Chondrocyte (in vitro differentiated cells): Measurements from ENCODE around the gene KRT86. TPM values are rescaled to one million over a fixed set of nuclear protein-coding genes. Genes with fewer than 3 reads are reported as not detected.

Source experiments
- DNase-seq: peaks from one replicate; pipeline ENCODE4 v3.0.0; 2021; ENCODE audit warnings: mixed read lengths, low spot score
- H3K27ac Mint-ChIP-seq: one replicate; pipeline ENCODE4 v1.8.0; 2021; ENCODE audit warnings: mild to moderate bottlenecking, moderate library complexity, mixed read lengths; ENCODE audit not compliant: unreplicated experiment
- H3K27me3 Mint-ChIP-seq: 2 replicates; pipeline ENCODE4 v1.8.0; 2021; ENCODE audit warnings: low read depth, mixed read lengths
- H3K36me3 Mint-ChIP-seq: 2 replicates; pipeline ENCODE4 v1.8.0; 2021; ENCODE audit warnings: low read depth, mixed read lengths
- H3K4me1 Mint-ChIP-seq: 2 replicates; pipeline ENCODE4 v1.8.0; 2021; ENCODE audit warnings: low read depth, mild to moderate bottlenecking, mixed read lengths
- H3K4me3 Mint-ChIP-seq: one replicate; pipeline ENCODE4 v1.8.0; 2021; ENCODE audit warnings: mild to moderate bottlenecking, moderate library complexity, mixed read lengths; ENCODE audit not compliant: unreplicated experiment
- H3K9me3 Mint-ChIP-seq: 2 replicates; pipeline ENCODE4 v1.8.0; 2021; ENCODE audit warnings: low read depth, mixed read lengths
- CTCF ChIP-seq: fragments of 200-600 bp; sonication (generic); IDR thresholded peaks from 2 replicates; pipeline ENCODE4 v1.5.0; 2021; ENCODE audit warnings: antibody characterized with exemption, mild to moderate bottlenecking, moderate library complexity
- total RNA-seq: library from RNA; stranded (reverse); gene quantifications from 3 replicates; pipeline ENCODE4 v1.2.1, GENCODE V29; 2021

The KRT86 gene
- total RNA-seq, 1 donor from 2014 or later: 0.67 TPM

GRCh38 chr12:52268212-52268611 lies 6.2 kb upstream of the KRT86 start:
- H3K4me3 Mint-ChIP-seq: no peak overlapping the region
- H3K27me3 Mint-ChIP-seq: peaks cover 8% of the 10 kb centered on the region
- no peaks in the 10 kb centered on the region for H3K9me3 Mint-ChIP-seq
- H3K4me1 Mint-ChIP-seq: peaks cover 9% of the 10 kb centered on the region
- no peak overlapping the region for H3K27ac Mint-ChIP-seq
- H3K36me3 Mint-ChIP-seq: peaks cover 2% of the 10 kb centered on the region
- no peak for TF ChIP-seq CTCF
- no peak for DNase-seq

DNA sequence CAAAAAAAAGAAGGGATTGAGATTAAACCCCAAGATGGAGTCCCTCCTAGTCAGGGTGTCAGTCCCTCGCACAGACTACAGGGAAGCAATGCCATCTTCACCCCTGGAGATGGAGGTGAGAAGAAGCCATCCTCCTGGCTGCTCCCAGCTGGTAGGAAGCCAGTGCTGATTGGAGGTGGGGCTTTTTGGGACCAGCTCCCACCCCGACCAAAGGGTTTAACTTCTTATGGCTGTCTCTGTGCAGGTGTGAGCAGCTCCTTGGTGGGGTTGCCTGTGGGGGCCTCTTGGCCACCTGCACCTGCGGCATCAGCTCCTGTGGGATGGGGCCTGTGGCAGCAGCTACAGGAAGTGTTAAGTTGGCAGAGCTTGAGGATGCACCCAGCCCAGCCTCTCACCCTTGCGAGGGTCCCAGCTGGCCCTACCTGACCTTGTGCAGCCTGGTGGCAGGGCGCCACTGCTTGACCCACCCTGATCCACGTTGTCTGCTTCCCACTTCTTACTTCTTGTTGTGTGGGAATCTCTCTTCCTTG lies 3.8 kb upstream of the KRT86 start:
- Mint-ChIP-seq H3K4me1 (peaks cover 9% of the 10 kb centered on the region), H3K36me3 (peaks cover 2% of the 10 kb centered on the region), H3K27me3 (peaks cover 15% of the 10 kb centered on the region), H3K4me3 (no peak overlapping the region), H3K27ac (no peak overlapping the region), H3K9me3 (no peaks in the 10 kb centered on the region)
- DNase-seq: no peak
- TF ChIP-seq CTCF: no peak

- peaks cover 13% of the 10 kb centered on the region for H3K27me3 Mint-ChIP-seq
- no peaks in the 10 kb centered on the region for H3K36me3 Mint-ChIP-seq
- H3K9me3 Mint-ChIP-seq: no peaks in the 10 kb centered on the region
- H3K4me3 Mint-ChIP-seq: no peak overlapping the region
- peaks cover 9% of the 10 kb centered on the region for H3K4me1 Mint-ChIP-seq
- H3K27ac Mint-ChIP-seq: no peak overlapping the region
- TF ChIP-seq CTCF: no peak
- DNase-seq: no peak
These were observed 3.3 kb upstream of the KRT86 start for GRCh38 chr12:52271158-52271557.

GRCh38 chr12:52275686-52276085 lies 1.2 kb downstream of the KRT86 start:
- Mint-ChIP-seq H3K27me3 (peaks cover 15% of the 10 kb centered on the region), H3K36me3 (no peaks in the 10 kb centered on the region), H3K27ac (no peak overlapping the region), H3K4me1 (peaks cover 26% of the 10 kb centered on the region), H3K4me3 (no peak overlapping the region), H3K9me3 (no peaks in the 10 kb centered on the region)
- DNase-seq: no peak
- no peak for TF ChIP-seq CTCF

DNA sequence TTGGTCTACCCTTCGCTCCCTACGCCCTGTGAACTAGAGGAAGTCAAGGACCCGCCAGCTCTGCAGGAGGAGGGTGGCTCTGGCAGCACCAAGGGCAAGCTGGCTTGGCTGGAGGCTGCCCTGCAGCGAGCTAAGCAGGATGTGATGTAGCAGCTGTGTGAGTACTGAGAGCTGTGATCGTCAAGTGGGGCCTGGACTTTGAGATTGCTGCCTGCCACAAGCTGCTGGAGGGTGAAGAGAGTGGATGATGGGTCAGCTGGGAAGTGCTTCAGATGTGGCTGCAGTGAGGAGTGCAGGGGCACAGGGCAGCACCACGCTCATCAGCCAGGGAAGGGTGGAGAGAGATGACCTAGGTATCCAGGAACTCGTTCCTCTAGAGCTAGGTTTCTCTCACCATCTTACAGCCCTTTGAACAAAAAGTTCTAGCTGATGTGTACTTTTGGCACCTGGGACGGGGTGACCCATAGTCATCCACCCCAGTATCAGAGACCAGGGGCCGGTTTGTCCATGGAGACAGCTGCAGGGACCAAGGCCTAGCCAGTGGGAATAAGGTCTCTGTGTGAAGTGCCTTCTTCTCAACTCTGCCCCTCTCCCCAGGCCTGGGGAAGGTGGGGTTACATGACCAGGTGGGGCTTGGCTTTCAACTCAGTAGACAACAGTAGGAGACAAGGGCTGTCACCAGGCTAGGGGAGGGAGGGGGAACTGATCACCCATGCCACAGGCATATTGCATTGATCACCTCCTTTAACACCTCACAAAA lies 3.2 kb downstream of the KRT86 start:
- TF ChIP-seq CTCF: no peak
- peaks cover 10% of the 10 kb centered on the region for H3K27me3 Mint-ChIP-seq
- H3K4me1 Mint-ChIP-seq: peaks cover 37% of the 10 kb centered on the region
- H3K27ac Mint-ChIP-seq: peak overlapping the region; percentile 49
- no peak overlapping the region for H3K4me3 Mint-ChIP-seq
- DNase-seq: no peak
- H3K9me3 Mint-ChIP-seq: no peaks in the 10 kb centered on the region
- no peaks in the 10 kb centered on the region for H3K36me3 Mint-ChIP-seq
